Tibial nerve (tissue), 4 donors: ENCODE measurements around the gene DLGAP1.

ENCODE experiments used
- CTCF ChIP-seq, 5 experiments: fragments of 200-600 bp in 3 of 5; fragments of 450-650 bp in 2 of 5; sonication (generic) in 3 of 5; IDR thresholded peaks; one replicate each; pipeline ENCODE4 v1.5.1; 2016 to 2019; ENCODE audit warnings: antibody characterized with exemption in 5 of 5, mild to moderate bottlenecking in 3 of 5, moderate library complexity in 2 of 5
- EP300 ChIP-seq, 2 donors: sonication (generic); formaldehyde crosslinking; IDR thresholded peaks; one replicate each; pipeline ENCODE4 v1.6.1; 2017; ENCODE audit warnings: antibody characterized with exemption in 2 of 2, mild to moderate bottlenecking in 1 of 2
- POLR2A ChIP-seq, 2 donors: fragments of 450-650 bp; IDR thresholded peaks; one replicate each; pipeline ENCODE4 v1.6.1; 2017; ENCODE audit warnings: antibody characterized with exemption in 2 of 2, mild to moderate bottlenecking in 2 of 2, moderate library complexity in 2 of 2

- TF ChIP-seq CTCF (IDR thresholded peaks at IDR 0.05): no peak
- no peak for TF ChIP-seq POLR2A (IDR thresholded peaks at IDR 0.05)
- TF ChIP-seq EP300 (IDR thresholded peaks at IDR 0.05): no peak
These were observed 946.2 kb downstream of the DLGAP1 start for GRCh38 chr18:3508576-3509549.
